ENCODE measurements around the gene POU2AF1.
"Not testable (repeated sequence)": the region's sequence is repeated elsewhere in the genome, so short reads cannot be mapped to it uniquely, and the experiment has no call there.

POU2AF1 gene

GRCh38 chr11:111342329-111342728, 36.7 kb downstream of the POU2AF1 start:
- DNase-seq, result no peak

GRCh38 chr11:111339758-111340388, 39.2 kb downstream of the POU2AF1 start:
- no peak for DNase-seq

GRCh38 chr11:111336582-111337256, 42.4 kb downstream of the POU2AF1 start:
- DNase-seq, result no peak

GRCh38 chr11:111336062-111336461, 43.0 kb downstream of the POU2AF1 start:
- DNase-seq, result no peak

GRCh38 chr11:111335549-111335948, 43.5 kb downstream of the POU2AF1 start:
- DNase-seq, result no peak

GRCh38 chr11:111334532-111335502, 44.3 kb downstream of the POU2AF1 start:
- DNase-seq, result peak; percentile 86 to 89

- no peak for DNase-seq
Measured at GRCh38 chr11:111331711-111332479, 47.2 kb downstream of the POU2AF1 start.

- no peak for DNase-seq
Measured at GRCh38 chr11:111330234-111330893, 48.7 kb downstream of the POU2AF1 start.

- DNase-seq, result no peak
Measured at GRCh38 chr11:111329306-111330204, 49.5 kb downstream of the POU2AF1 start.

- no peak for DNase-seq
Measured at GRCh38 chr11:111327908-111328624, 51.0 kb downstream of the POU2AF1 start.

- DNase-seq, result no peak
Measured at GRCh38 chr11:111326824-111327223, 52.3 kb downstream of the POU2AF1 start.

- no peak for DNase-seq
Measured at GRCh38 chr11:111325259-111325658, 53.8 kb downstream of the POU2AF1 start.

GRCh38 chr11:111324277-111324720, 54.8 kb downstream of the POU2AF1 start:
- DNase-seq, result no peak

- no peak for DNase-seq
Measured at GRCh38 chr11:111322534-111322933, 56.5 kb downstream of the POU2AF1 start.

GRCh38 chr11:111320728-111321568, 58.1 kb downstream of the POU2AF1 start:
- no peak for DNase-seq

GRCh38 chr11:111320199-111320598, 58.9 kb downstream of the POU2AF1 start:
- not testable (repeated sequence) for DNase-seq

- no peak for DNase-seq
Measured at GRCh38 chr11:111319296-111319695, 59.8 kb downstream of the POU2AF1 start.

GRCh38 chr11:111312076-111312475, 67.0 kb downstream of the POU2AF1 start:
- DNase-seq, result no peak

- DNase-seq, result peak in 1 of 2 experiments; percentile 13
Measured at GRCh38 chr11:111310723-111311122, 68.4 kb downstream of the POU2AF1 start.

Data from SHP77 (cell line).